ENCODE measurements around the gene BEST3.

The BEST3 gene

GRCh38 chr12:69712826-69713225, 13.7 kb upstream of the BEST3 start:
- Histone ChIP-seq H3K9ac (ENCODE audit: low read depth, low read length) (no peak overlapping the region), H3K36me3 (ENCODE audit: insufficient read depth, low read length) (no peaks in the 10 kb centered on the region), H3K9me3 (replicated peaks; ENCODE audit: low read length) (no peaks in the 10 kb centered on the region), H3K4me2 (ENCODE audit: low read length) (no peak overlapping the region), H3K4me1 (ENCODE audit: control insufficient read depth, insufficient read depth, low read length) (no peaks in the 10 kb centered on the region), H3K4me3 (ENCODE audit: low read length) (no peak overlapping the region), H3K27me3 (ENCODE audit: control insufficient read depth, insufficient read depth, low read length) (no peaks in the 10 kb centered on the region)

GRCh38 chr12:69708649-69709048, 9.5 kb upstream of the BEST3 start:
- no peaks in the 10 kb centered on the region for H3K4me1 ChIP-seq (ENCODE audit: control insufficient read depth, insufficient read depth, low read length)
- H3K27me3 ChIP-seq (ENCODE audit: control insufficient read depth, insufficient read depth, low read length): no peaks in the 10 kb centered on the region
- H3K9me3 ChIP-seq (replicated peaks; ENCODE audit: low read length): no peaks in the 10 kb centered on the region
- H3K9ac ChIP-seq (ENCODE audit: low read depth, low read length): no peak overlapping the region
- H3K36me3 ChIP-seq (ENCODE audit: insufficient read depth, low read length): no peaks in the 10 kb centered on the region
- H3K4me2 ChIP-seq (ENCODE audit: low read length): no peak overlapping the region
- H3K4me3 ChIP-seq (ENCODE audit: low read length): no peak overlapping the region

GRCh38 chr12:69704357-69704756, 5.3 kb upstream of the BEST3 start:
- Histone ChIP-seq H3K9ac (ENCODE audit: low read depth, low read length) (no peak overlapping the region), H3K4me3 (ENCODE audit: low read length) (no peak overlapping the region), H3K27me3 (ENCODE audit: control insufficient read depth, insufficient read depth, low read length) (no peaks in the 10 kb centered on the region), H3K36me3 (ENCODE audit: insufficient read depth, low read length) (no peaks in the 10 kb centered on the region), H3K4me2 (ENCODE audit: low read length) (no peak overlapping the region), H3K9me3 (replicated peaks; ENCODE audit: low read length) (no peaks in the 10 kb centered on the region), H3K4me1 (ENCODE audit: control insufficient read depth, insufficient read depth, low read length) (no peaks in the 10 kb centered on the region)

- H3K4me1 ChIP-seq (ENCODE audit: control insufficient read depth, insufficient read depth, low read length): peaks cover 6% of the 10 kb centered on the region
- H3K4me2 ChIP-seq (ENCODE audit: low read length): no peak overlapping the region
- no peaks in the 10 kb centered on the region for H3K27me3 ChIP-seq (ENCODE audit: control insufficient read depth, insufficient read depth, low read length)
- no peak overlapping the region for H3K4me3 ChIP-seq (ENCODE audit: low read length)
- H3K9ac ChIP-seq (ENCODE audit: low read depth, low read length): no peak overlapping the region
- H3K9me3 ChIP-seq (replicated peaks; ENCODE audit: low read length): no peaks in the 10 kb centered on the region
- H3K36me3 ChIP-seq (ENCODE audit: insufficient read depth, low read length): no peaks in the 10 kb centered on the region
Measured at GRCh38 chr12:69703146-69703642, 4.1 kb upstream of the BEST3 start.

GRCh38 chr12:69701826-69702225, 2.7 kb upstream of the BEST3 start:
- H3K4me3 ChIP-seq (ENCODE audit: low read length): no peak overlapping the region
- no peak overlapping the region for H3K9ac ChIP-seq (ENCODE audit: low read depth, low read length)
- H3K9me3 ChIP-seq (replicated peaks; ENCODE audit: low read length): no peaks in the 10 kb centered on the region
- H3K4me2 ChIP-seq (ENCODE audit: low read length): no peak overlapping the region
- H3K36me3 ChIP-seq (ENCODE audit: insufficient read depth, low read length): no peaks in the 10 kb centered on the region
- H3K4me1 ChIP-seq (ENCODE audit: control insufficient read depth, insufficient read depth, low read length): peaks cover 6% of the 10 kb centered on the region
- H3K27me3 ChIP-seq (ENCODE audit: control insufficient read depth, insufficient read depth, low read length): no peaks in the 10 kb centered on the region

- no peak overlapping the region for H3K4me3 ChIP-seq (ENCODE audit: low read length)
- peaks cover 6% of the 10 kb centered on the region for H3K4me1 ChIP-seq (ENCODE audit: control insufficient read depth, insufficient read depth, low read length)
Measured at GRCh38 chr12:69698054-69698453, 1.0 kb downstream of the BEST3 start.

GRCh38 chr12:69694123-69694522, 5.0 kb downstream of the BEST3 start:
- Histone ChIP-seq H3K27me3 (ENCODE audit: control insufficient read depth, insufficient read depth, low read length) (no peaks in the 10 kb centered on the region), H3K4me1 (ENCODE audit: control insufficient read depth, insufficient read depth, low read length) (peaks cover 11% of the 10 kb centered on the region), H3K4me3 (ENCODE audit: low read length) (no peak overlapping the region), H3K9me3 (replicated peaks; ENCODE audit: low read length) (no peaks in the 10 kb centered on the region), H3K4me2 (ENCODE audit: low read length) (no peak overlapping the region), H3K9ac (ENCODE audit: low read depth, low read length) (no peak overlapping the region), H3K36me3 (ENCODE audit: insufficient read depth, low read length) (no peaks in the 10 kb centered on the region)

More at GRCh38 chr12:69698054-69698453, 1.0 kb downstream of the BEST3 start:
- Histone ChIP-seq H3K9ac (ENCODE audit: low read depth, low read length) (no peak overlapping the region), H3K4me2 (ENCODE audit: low read length) (no peak overlapping the region), H3K9me3 (replicated peaks; ENCODE audit: low read length) (no peaks in the 10 kb centered on the region), H3K27me3 (ENCODE audit: control insufficient read depth, insufficient read depth, low read length) (no peaks in the 10 kb centered on the region), H3K36me3 (ENCODE audit: insufficient read depth, low read length) (no peaks in the 10 kb centered on the region)

- Histone ChIP-seq H3K27me3 (ENCODE audit: control insufficient read depth, insufficient read depth, low read length) (no peaks in the 10 kb centered on the region), H3K9me3 (replicated peaks; ENCODE audit: low read length) (no peaks in the 10 kb centered on the region), H3K4me3 (ENCODE audit: low read length) (no peak overlapping the region), H3K36me3 (ENCODE audit: insufficient read depth, low read length) (no peaks in the 10 kb centered on the region), H3K4me2 (ENCODE audit: low read length) (peak overlapping the region; percentile 52), H3K4me1 (ENCODE audit: control insufficient read depth, insufficient read depth, low read length) (peaks cover 43% of the 10 kb centered on the region), H3K9ac (ENCODE audit: low read depth, low read length) (peak overlapping the region; percentile 65)
Measured at GRCh38 chr12:69689638-69690037, 9.5 kb downstream of the BEST3 start.

- H3K36me3 ChIP-seq (ENCODE audit: insufficient read depth, low read length): no peaks in the 10 kb centered on the region
- H3K9ac ChIP-seq (ENCODE audit: low read depth, low read length): peak overlapping the region; percentile 65
- H3K27me3 ChIP-seq (ENCODE audit: control insufficient read depth, insufficient read depth, low read length): no peaks in the 10 kb centered on the region
- no peaks in the 10 kb centered on the region for H3K9me3 ChIP-seq (replicated peaks; ENCODE audit: low read length)
- peaks cover 43% of the 10 kb centered on the region for H3K4me1 ChIP-seq (ENCODE audit: control insufficient read depth, insufficient read depth, low read length)
- peak overlapping the region; percentile 73 for H3K4me2 ChIP-seq (ENCODE audit: low read length)
- peak overlapping the region; percentile 51 for H3K4me3 ChIP-seq (ENCODE audit: low read length)
Measured at GRCh38 chr12:69688471-69689427, 10.4 kb downstream of the BEST3 start.

GRCh38 chr12:69688021-69688420, 11.1 kb downstream of the BEST3 start:
- no peak overlapping the region for H3K4me3 ChIP-seq (ENCODE audit: low read length)
- no peaks in the 10 kb centered on the region for H3K36me3 ChIP-seq (ENCODE audit: insufficient read depth, low read length)
- no peaks in the 10 kb centered on the region for H3K9me3 ChIP-seq (replicated peaks; ENCODE audit: low read length)
- no peak overlapping the region for H3K9ac ChIP-seq (ENCODE audit: low read depth, low read length)
- no peaks in the 10 kb centered on the region for H3K27me3 ChIP-seq (ENCODE audit: control insufficient read depth, insufficient read depth, low read length)
- peaks cover 43% of the 10 kb centered on the region for H3K4me1 ChIP-seq (ENCODE audit: control insufficient read depth, insufficient read depth, low read length)
- H3K4me2 ChIP-seq (ENCODE audit: low read length): no peak overlapping the region

- Histone ChIP-seq H3K27me3 (ENCODE audit: control insufficient read depth, insufficient read depth, low read length) (no peaks in the 10 kb centered on the region), H3K9ac (ENCODE audit: low read depth, low read length) (no peak overlapping the region), H3K4me1 (ENCODE audit: control insufficient read depth, insufficient read depth, low read length) (peaks cover 43% of the 10 kb centered on the region), H3K4me3 (ENCODE audit: low read length) (no peak overlapping the region), H3K9me3 (replicated peaks; ENCODE audit: low read length) (no peaks in the 10 kb centered on the region), H3K4me2 (ENCODE audit: low read length) (no peak overlapping the region), H3K36me3 (ENCODE audit: insufficient read depth, low read length) (no peaks in the 10 kb centered on the region)
Measured at GRCh38 chr12:69687390-69687789, 11.7 kb downstream of the BEST3 start.

GRCh38 chr12:69686731-69687130, 12.4 kb downstream of the BEST3 start:
- H3K4me1 ChIP-seq (ENCODE audit: control insufficient read depth, insufficient read depth, low read length): peaks cover 43% of the 10 kb centered on the region
- no peak overlapping the region for H3K4me3 ChIP-seq (ENCODE audit: low read length)
- H3K27me3 ChIP-seq (ENCODE audit: control insufficient read depth, insufficient read depth, low read length): no peaks in the 10 kb centered on the region
- H3K9ac ChIP-seq (ENCODE audit: low read depth, low read length): no peak overlapping the region
- H3K36me3 ChIP-seq (ENCODE audit: insufficient read depth, low read length): no peaks in the 10 kb centered on the region
- no peak overlapping the region for H3K4me2 ChIP-seq (ENCODE audit: low read length)
- H3K9me3 ChIP-seq (replicated peaks; ENCODE audit: low read length): no peaks in the 10 kb centered on the region

Measured in skeletal muscle satellite cell (primary cell).